GM21423 (cell line): ENCODE data around the gene VEZF1.
"Not testable (repeated sequence)": the region's sequence is repeated elsewhere in the genome, so short reads cannot be mapped to it uniquely, and the experiment has no call there.

Experiments
- ATAC-seq: cut with Tn5 transposase; IDR thresholded peaks from one replicate; pipeline ENCODE4 v1.9.1; 2021; ENCODE audit warnings: mild to moderate bottlenecking, moderate library complexity; ENCODE audit not compliant: unreplicated experiment

VEZF1 gene

DNA sequence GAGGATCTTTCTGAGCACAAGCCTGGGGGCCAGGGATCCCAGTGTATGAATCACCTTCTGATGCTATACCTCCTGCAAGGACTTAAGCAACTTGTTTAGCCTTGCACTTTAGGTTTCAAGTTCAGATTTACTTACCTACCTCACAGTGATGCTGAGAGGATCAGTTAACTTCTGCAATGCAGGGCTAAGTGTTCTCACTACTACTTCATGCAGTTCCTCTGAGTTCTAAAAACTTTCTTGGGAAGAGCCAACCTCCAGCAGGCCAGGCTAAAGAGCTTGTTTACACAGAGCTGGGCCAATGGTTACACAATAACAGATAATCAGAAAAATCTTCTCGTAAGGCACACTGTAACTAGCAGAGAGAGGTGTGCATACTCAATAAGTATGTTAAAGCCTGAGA, 13.0 kb downstream of the VEZF1 start:
- no peak for ATAC-seq

DNA sequence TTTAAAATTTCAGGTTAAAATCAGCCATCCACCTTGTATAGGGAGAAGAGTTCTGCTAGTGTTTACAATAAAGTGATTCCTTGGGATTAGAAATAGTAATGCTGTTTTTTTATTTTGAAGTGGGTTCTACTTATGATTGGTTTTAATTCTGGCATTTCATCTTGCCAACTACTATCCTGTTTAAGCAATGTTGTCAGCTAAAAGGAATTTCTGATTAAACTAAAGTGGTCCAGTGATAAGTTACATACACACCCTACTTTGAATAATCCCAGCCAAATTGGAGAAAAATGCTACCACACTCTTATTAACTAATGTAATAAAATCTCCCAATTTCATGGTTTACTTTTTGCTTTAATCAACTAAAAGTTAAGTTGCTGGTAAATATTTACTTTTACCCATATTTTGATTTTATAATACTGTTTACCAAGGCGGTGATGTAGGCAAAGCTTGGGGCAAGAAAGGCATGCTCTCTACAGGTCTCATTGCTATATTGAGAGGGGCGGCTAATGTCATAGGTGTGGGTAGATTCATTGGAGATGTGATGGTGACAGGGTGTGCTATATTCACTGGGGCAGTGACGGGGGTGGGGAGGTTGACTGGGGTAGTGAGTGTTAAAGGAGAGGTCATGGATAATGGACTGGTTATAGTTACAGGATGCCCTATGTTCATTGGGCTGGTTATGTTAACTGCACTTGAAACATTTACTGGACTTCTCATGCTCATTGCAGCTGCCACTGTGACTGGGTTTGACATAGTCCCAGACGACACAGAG, 13.8 kb downstream of the VEZF1 start:
- not testable (repeated sequence) for ATAC-seq

DNA sequence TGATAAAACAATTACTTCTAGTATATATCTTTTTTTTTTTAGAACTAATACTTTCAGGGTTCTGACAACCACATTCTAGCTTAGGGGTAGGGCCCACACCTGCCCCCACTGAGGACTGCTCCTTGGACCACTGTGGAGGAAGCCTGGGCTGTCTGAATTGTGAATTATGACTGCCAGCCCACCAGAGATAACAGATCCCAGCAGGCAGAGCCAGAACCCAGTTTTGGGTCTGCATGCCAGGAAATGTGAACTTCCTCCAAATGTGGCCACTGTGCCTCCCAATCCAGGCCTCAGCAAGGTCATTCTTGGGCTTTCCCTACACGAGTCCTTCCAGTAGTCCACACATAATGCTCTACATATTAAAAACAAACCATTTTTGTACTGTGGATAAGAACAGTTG, 15.9 kb downstream of the VEZF1 start:
- no peak for ATAC-seq

DNA sequence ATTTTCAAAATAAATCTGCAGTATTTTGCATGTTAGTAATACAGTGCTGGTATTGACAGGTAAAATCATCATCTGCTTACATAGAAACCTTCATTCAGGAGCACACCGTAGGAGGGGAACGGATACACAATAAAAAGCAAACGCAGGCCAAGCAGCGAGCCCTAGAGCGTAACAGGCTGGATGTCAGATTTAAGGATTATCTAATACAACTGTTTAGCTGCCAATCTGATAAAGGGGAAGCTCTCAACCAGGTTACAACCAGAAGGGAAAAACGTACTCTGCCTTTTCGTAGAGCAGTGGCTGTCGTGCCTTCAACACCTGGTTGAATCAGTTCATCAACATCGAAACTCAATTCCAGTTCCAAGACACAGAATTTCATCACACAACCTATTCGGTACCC, 16.5 kb downstream of the VEZF1 start:
- ATAC-seq = no peak

DNA sequence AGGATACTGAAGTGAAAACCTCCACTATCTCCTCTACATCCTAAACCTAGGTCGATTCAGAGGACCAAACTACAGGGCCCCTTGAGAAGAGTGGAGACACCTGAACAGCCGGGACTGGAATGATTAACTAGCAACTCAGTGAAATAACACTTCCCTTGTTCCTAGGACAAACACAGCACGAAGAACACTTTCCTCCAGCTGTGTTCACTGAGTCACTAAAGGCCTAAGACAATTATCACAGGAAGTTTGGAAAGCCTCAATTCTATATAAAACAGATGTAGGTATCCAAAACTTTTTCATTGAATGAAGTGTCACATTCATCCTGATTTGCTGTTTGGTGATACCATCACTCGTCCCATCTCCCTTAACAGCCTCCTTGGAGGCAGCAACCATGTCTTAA, 17.3 kb downstream of the VEZF1 start:
- ATAC-seq = no peak

DNA sequence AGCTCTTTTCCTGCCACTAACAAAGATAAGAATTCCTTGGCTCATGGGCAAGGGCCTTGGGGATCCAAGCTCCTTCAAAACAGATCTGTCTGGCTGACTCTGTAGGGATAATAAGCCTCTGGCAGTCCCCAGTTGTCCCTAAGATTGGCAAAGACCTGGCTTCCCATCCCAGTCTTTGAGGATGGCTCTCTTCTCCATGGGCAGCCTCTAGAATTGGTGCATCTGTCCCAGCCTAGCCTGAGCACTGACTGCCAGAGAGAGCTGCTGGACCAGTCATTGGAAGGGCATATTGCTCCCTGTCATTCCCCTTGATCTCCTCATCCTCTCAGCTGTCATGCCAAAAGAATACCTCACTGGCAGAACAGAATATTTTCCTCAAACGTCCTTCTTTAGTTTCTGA, 19.6 kb downstream of the VEZF1 start:
- no peak for ATAC-seq

DNA sequence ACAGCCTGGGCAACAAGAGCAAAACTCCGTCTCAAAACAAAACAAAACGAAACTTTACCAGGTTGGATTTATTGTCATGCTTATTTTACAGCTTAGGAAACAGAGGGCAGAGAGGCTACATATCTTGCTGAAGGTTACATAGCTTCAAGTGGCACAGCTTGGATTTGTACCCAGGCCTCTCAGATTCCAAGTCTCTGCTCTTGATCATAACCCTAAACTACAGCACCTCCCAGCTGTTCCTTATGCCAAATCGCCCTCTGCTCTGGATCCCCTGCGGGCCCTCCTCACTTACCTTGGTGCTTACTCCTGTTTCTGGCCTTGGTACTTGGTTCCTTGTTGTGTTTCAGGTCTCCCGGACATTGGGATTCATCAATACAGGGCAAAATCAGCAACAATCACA, 21.2 kb downstream of the VEZF1 start:
- ATAC-seq = no peak

DNA sequence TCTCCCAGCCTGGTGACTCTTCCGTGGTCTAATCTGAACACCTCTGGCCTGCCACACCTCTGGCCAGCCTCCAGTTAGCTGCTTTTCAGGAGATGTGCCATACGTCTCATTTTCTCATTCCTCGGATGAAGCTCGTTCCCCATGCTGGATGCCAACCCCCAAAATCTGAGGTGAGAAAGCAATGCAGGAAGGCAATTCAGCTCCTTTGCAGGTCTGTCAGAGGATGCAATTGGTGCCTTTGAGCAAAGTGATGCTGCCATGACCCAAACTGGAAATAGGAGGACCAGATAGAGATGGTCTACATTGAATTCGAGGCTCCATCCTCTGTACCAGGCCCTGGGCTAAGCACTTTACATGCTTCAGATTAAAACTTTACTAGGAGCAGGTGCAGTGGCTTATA, 21.8 kb downstream of the VEZF1 start:
- no peak for ATAC-seq

DNA sequence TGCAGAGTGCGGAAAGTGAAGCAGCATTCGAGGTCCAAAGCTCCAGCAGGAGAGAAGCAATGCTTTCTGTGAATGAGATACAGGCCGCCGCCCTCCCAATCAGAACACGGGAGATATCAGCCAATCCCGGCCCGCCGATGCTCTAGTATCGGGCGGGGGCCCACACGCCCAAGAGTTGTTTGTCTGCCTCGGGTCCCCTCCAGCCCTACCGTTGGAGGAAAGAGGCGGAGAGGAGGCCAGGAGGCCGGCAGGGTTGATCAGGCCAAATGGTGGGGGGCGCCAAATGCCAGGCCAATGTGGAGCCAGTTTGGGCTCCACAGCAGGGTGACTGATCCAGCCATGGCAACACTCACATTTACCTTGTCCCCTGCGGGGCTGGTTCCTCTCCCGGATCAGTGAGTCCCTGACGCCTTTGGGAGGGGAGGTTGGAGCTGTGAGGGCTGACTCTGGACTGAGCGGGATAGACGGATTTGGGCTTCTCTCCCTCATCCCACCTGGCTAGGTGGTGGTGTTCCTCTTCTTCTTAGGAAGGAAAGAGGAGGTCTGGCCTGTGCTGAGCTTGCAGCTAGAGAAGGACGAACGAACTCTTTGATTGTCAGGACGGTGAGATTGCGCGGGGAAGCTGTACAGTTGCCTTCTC, 22.4 kb downstream of the VEZF1 start:
- no peak for ATAC-seq

DNA sequence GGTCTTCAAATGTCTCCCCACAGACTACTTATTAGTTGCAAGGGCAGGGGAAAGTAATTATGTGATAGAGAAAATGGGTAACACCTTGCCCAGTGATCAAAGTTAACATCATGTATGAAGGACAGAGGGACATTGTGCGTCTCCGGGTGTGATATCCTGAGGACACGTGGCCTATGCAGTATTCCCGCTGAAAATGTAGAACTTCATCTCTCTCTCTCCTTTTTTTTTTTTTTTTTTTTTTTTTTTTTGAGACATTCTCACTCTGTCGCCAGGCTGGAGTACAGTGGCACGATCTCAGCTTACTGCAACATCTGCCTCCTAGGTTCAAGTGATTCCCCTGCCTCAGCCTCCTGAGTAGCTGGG, 24.9 kb downstream of the VEZF1 start:
- ATAC-seq = no peak

DNA sequence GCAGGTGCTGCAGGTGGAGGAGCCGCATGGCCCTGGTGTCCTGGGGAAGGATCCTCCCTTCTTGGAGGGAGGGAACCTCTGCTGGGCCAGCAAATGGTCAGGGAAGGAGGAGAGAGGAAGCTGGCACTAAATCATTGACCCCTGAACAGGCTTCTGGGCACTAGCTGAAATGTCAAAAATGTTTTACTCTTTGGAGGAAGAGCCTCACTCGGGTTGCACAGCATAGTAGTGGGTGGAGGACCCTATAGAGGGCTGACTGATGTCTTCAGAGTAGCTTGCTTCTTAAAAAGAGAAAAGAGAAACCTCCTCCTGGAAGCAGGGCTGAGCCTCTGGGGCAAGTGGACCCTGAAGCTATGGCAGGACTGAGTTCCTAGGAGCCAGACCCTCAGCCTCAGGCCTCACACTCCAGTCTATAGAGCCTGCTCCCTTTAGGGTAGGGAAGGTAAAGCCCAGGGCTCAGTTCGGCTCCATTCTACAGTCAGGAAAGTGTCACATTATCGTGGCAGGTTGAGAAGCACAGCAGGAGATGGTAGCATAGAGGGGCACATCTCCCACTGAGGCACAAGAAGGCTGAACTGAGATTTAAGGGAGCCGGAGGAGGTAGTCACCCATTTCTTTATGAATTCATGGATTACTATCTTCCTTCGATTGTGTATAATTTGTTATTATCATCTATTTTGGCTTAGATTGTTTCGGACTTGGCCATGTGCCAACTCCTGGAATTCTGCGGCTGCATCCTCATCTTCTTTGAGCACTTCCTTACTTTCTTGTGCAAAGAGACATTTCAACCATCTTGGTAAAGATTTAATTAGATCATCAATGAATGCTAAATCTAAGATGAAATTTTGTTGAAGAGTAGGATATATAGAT, 25.5 kb downstream of the VEZF1 start:
- ATAC-seq = no peak

DNA sequence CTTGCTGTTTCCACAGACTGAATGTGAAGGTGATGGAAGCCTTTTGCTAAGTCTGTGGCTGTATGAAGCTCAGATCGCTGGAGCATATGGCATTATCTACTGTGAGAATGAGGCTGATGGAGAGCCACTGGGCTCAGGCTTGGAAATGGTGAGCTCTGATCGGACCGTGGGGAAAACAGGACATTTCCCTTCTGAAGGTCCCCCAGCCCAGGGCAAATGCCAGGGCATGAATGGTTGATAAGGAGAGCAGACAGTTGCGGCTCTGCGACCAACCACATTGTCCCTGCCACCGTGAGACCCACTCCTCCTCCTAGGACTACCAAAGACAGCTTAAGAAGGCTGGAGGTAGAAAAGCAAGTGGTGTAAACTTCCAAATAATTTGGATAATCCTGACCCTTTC, 28.1 kb downstream of the VEZF1 start:
- ATAC-seq = no peak

DNA sequence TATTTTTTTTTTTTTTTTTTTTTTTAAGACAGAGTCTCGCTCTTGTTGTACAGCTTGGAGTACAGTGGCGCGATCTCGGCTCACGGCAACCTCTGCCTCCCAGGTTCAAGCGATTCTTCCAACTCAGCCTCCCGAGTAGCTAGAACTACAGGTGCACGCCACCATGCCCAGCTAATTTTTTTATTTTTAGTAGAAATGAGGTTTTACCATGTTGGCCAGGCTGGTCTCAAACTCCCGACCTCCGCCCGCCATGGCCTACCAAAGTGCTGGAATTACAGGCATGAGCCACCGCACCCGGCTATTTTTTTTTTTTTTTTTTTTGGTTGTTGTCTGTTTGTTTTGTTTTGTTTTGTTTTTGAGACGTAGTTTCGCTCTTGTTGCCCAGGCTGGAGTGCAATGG, 29.7 kb downstream of the VEZF1 start:
- ATAC-seq = not testable (repeated sequence)

DNA sequence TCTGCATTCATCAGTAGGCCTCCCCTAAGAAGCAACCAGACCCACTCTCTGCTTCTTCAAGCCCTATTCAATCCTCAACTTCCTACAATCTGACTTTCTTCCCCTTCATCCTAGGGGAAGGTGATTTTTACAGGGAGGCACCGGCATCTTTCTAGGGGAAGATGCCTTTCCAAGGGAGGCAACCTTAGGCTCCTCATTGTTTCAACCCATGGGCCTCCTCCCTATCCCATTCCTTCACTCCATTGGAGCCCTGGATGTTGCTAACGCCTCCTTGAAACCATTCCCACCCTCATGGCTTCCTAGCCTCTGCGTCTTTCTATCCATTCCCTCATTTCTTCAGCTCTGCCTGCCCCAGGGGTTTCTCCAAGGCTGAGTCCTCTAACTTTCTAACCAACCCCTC, 30.2 kb downstream of the VEZF1 start:
- ATAC-seq = no peak

DNA sequence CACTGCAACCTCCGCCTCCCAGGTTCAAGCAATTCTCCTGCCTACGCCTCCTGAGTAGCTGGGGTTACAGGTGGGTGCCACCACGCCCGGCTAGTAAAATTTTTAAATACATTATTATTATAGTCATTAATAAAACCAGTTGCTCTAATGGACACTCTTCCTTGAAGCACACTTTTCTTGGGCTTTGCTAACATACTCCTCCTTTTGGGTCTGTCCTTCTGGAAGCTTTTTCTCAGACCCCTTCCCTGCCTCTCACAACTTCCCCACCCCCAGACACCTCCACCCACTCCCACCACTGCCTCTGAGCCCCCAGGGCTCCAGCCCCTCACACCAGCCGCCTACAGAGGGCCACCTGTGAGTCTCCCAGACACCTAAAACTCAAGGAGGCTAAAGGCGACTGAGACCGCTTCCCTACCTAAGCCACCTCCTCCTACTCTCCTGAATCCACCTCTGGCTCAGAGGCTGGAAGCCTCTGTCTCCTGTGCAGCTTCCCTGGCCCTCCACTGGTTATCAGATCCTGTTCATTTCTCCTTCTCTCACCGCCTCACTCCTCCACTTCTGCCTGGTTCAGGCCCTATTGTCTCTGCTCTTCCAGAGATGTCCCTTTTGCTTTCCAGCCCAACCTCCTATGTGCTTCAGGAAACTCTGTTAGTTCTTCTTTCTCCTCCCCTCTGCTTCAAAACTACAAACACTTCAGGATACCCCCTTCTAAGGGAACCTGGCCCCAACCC, 30.8 kb downstream of the VEZF1 start:
- ATAC-seq = no peak

DNA sequence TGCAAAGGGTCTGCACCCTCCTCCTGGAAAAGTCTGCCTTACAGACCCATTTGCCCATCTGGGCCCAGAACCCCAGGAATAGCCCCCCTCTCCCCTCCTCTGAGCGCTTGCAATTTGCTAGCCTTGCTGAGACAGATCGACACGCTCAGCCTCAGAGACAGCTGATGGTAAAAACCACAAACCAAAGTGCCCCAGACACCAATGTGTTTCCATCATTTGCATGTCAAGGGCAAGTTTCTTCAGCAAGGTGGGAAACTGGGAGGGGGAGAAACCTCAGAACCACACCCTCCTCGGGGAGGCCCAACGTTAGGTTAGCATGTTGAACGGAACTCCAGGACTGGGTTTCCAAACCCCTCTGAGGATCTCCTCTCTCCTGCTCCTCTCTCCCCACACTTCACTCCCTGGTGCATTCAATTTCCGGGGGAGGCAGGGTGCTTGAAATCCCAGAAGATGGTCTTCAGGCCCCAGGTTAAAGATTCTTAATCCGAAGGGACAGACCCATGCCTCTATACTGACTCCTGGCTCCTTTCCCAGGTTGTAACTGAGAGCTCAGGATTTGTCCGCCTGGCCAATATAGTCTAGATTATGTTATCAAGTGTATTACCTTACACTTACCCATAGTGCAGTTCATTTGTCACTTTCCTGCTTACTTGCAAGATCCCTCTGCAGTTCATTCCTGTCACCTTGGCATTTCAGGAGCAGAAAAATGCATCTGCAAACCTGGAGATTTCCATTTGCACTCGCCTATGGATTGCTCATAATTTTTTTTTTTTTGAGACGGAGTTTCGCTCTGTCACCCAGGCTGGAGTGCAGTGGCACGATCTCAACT, 31.5 kb downstream of the VEZF1 start:
- ATAC-seq = peak; percentile 65

DNA sequence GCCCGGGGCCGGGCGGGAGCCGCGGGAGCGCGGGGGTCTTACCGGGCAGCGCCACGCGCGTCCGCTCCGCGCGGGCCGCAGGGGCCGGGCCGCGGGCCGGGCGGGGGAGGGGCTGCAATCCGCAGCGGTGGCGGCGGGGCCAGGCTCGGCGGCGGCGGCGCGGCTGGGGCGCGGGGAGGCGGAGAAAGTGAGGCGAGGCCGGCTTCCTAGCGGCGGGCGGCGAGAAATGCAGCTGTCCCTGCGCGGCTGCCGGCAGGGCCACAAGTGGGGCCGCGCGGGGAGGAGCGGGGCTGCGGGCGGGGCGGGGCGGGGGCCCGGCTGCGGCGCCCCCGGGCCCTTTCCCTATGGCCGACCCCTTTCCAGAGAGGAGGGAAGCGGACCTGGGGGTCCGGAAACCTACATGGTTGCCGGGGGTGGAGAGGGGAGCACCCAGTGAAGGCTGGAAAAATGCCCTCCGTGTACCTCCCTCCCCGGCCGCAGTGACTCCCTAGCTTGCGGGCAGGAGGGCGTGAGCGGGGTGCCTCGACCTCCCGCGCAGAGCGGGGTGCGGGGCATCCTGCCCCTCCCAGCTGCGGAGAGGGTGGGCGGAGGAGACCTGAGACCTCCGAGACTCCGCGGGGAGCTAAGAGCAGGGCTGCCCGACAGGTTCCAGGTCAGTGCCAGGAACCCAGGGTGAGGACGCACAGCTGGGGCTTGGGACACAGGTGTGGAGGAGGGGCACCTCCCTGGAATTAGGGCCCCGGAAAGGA, 32.7 kb downstream of the VEZF1 start, which contains the start of gene CUEDC1:
Gene CUEDC1 (minus strand): TSS at position 230 of the 749 bp plus-strand sequence. CDS start 69,848 bp downstream, outside the sequence.
- ATAC-seq = peak; percentile 46

DNA sequence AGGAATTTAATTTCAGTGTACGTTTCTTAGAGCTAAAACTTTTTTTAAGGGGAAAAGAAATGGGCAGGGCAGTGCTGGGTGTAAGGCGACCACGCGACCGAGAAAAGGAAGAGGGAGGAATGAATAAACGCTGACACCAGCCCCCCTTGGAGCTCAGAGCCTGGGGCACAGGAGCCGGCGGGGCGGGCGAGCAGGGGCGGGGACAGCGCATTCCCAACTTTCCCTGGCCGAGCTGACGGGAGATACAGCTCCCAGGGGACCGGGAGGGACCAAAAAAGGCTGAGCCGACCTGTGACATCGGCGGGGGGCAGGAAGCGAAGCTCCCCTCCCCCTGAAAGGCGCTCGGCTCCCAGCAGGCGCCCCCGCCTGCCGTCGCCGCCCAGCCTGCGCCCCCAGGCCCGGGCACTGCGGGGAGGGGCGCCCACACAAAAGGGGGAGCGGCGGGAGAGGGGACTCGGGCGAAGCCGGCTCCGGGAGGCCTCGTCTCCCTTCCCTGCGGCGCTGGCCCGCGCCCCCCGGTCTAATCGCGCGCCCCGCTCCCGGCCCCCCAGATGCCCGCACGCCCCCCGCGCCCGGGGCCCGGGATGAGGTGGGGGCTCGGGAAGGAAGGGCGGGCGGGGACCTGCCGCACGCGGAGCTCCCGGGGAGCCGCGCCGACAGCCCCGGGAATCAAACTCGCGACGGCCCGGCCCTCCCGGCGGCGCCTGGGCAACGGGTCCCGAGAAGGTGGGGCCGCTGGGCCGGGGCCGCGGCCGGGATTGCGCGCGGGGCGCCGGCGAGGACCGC, 33.5 kb downstream of the VEZF1 start:
- no peak for ATAC-seq
